ENCODE results near the gene RAB43.
A peak's percentile ranks its signal among the peaks of the same experiment; 100 is the strongest.
"Not testable (repeated sequence)": the region's sequence is repeated elsewhere in the genome, so short reads cannot be mapped to it uniquely, and the experiment has no call there.

RAB43 gene

DNA sequence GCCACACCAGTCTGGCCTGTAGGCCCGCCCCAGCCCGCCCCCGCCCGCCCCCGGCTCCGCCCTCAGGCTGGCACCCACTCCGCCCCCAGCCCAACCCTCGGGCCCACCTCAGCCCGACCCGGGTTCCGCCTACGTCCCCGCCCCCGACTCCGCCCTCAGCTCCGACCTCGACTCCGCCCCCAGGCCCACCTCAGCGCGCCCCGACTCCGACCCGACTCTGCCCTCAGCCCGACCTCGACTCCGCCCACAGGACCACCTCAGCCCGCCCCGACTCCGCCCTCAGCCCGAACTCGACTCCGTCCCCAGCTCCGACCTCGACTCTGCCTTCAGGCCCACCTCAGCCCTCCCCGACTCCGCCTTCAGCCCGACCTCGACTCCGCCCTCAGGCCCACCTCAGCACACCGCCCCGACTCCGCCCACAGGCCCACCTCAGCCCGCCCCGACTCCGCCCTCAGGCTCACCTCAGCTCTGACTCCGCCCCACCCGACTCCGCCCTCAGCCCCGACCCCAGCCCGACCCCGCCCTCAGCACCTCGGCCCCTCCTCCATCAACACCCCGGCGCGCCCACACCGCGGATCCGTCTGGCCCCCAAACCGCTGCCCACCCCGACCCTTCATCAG, at the start of gene RAB43:
RAB43 (minus strand) TSS at position 13 of the 620 bp plus-strand sequence. CDS start 315 bp downstream, outside the sequence.
- peak; percentile 81 for DNase-seq (ENCODE audit: extremely low spot score, insufficient read length, low read depth)
- FAIRE-seq: peak; percentile 84

DNA sequence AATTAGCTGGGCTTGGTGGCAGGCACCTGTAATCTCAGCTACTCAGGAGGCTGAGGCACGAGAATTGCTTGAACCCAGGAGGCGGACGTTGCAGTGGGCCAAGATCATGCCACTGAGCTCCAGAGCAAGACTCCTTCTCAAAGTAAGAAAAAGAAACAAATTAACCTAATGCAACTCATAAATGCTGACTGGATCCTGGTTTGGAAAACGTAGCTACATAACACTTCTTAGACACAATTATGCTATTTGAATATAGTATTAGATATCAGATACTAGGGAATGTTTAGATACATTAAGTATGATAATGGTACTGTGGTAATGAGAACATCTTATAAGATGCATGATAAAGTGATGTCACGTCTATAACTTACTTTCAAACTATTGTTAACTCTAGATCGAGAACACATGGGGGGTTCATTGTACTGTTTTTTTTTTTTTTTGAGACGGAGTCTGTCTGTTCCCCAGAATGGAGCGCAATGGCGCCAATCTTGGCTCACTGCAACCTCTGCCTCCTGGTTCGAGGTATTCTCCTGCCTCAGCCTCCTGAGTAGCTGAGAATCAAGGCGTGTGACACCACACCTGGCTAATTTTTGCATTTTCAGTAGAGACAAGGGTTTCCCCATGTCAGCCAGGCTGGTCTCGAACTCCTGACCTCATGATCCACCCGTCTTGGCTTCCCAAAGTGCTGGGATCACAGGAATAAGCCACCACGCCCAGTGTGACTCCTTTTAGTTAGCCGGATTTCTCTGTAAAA, 45.2 kb upstream of the RAB43 start:
- no peak for DNase-seq (ENCODE audit: extremely low spot score, insufficient read length, low read depth)

DNA sequence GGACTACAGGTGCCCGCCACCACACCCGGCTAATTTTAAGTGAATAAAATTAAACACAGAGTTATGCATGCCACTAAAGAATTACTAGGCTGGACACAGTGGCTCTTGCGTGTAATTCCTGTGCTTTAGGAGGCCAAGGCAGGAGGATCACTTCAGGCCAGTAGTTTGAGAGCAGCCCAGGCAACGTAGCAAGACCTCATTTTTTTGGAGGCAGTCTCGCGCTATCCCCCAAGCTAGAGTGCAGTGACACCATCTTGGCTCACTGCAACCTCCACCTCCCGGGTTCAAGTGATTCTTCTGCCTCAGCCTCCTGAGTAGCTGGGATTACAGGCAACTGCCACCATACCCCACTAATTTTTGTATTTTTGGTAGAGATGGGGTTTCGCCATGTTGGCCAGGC, 44.0 kb upstream of the RAB43 start:
- not testable (repeated sequence) for FAIRE-seq; DNase-seq (ENCODE audit: extremely low spot score, insufficient read length, low read depth)

More for the DNA sequence above, 45.2 kb upstream of the RAB43 start:
- no peak for FAIRE-seq

DNA sequence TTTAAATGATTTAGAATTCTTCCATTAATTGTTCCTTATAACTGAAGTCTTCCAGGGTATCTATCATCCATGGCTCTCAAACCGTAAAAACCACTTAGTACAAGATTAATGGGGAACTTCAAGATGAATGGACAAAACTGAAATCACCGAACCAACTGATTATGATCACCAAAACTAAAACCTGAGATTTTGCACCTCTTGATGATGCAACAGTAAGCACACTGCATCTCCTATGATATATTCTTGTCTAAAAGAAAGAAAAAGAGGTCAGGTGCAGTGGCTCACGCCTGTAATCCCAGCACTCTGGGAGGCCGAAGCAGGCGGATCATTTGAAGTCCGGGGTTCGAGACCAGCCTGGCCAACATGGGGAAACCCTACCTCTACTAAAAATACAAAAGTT, 42.9 kb upstream of the RAB43 start:
- DNase-seq (ENCODE audit: extremely low spot score, insufficient read length, low read depth): no peak
- no peak for FAIRE-seq

DNA sequence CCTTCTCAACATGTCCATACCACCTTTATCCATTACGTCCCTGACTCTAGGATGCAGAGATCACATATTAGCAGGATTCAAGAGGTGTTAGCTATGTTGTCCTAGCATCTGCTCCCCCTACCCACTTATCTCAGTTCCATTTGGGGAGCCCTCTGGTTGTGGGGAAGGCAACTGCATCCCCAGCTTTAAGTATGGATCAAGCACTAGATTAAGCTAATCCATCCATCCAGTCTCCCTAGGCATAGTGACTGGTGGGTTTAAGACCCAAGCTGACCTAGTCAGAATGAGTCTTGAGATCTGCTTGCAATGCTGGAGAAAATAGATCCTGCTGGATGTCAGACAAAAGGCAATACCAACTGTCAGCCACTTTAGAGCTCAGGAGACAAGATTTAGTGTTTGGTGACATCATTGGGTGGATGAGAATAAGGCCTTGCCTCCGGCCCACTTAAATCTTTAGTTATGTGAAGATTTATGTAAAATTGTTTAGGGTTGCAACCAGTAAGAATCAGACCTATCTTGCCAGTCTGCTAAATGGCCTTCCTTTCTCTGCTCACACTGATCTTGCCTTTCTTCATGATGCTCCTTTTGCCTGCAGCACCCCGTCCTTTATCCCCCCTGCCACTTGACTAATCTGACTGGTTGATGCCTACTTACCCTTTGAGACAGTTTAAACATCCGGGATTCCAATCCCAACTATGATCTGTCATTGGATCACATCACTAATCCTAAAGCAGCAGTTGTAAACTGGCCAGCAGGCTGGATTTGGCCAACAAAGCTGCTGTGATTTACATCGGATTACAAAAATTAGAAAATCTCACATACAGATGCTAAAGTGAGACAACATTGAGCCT, 41.4 kb upstream of the RAB43 start:
- DNase-seq (ENCODE audit: extremely low spot score, insufficient read length, low read depth): no peak
- no peak for FAIRE-seq

DNA sequence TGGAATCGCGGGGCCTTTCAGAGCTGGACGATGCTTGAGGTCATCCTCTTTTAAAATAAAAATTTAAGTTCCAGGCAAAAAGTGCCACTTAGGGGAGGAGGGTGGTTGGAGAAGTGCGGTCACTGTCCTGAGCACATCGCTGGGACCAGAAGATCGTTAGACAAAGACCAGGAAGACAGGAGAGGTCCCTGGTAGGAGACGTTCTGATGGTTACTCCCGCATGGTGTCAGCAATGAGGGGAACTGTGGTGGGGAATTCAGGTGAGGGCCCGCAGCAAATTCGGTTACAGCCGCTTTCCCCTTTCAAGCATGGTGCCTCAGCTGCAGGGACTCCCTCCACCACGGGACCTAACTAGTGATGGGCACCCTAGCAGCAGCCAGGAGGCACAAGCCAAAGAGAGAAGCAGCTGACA, 40.3 kb upstream of the RAB43 start:
- FAIRE-seq: no peak
- no peak for DNase-seq (ENCODE audit: extremely low spot score, insufficient read length, low read depth)

DNA sequence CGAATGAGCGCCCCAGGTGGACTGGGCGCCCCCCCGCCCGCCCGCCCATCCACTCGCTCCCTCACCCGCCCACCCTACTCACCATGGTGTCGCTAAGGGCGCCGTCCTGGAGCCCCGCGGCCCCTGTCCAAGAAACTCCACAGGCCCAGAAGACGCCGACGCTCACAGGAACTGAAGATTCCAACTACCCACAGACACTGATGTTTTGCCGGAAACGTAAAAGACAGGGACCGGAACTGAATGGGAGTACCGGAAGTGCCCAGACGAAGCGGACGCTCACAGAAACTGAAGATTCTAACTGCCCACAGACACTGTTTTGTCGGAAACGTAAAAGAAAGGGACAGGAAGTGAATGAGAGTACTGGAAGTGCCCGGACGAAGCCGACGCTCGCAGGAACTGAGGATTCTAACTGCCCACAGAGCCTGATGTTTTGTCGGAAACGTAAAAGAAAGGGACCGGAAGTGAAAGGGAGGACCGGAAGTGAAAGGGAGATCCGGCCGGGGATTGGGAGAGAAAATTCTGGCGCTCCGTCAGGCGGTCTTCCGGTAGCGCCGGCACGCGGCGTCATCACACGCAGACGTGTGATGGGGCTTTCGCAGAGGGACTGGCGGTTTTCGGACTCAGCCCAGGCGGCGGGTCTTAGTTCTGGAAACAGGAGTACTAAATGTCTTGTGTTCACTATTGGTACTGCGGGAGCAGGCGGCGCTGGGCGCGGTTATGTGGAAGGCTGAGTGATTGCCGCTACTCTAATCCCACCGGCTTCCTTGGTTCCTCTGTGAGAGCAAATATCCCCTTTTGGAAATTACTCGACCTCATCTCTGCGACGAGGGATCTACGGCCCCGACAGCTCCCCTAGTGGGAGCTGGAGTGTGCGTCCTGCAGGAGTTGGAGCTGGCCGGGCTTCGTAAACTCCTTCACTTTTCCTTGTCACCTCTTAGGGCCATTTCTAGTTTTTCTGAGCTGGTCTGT, 39.6 kb upstream of the RAB43 start, which contains the start of gene ISY1:
ISY1 (minus strand) TSS at position 173 of the 969 bp plus-strand sequence; CDS start at position 85, 88 bp downstream.
- FAIRE-seq: peak; percentile 94
- peak; percentile 90 for DNase-seq (ENCODE audit: extremely low spot score, insufficient read length, low read depth)

DNA sequence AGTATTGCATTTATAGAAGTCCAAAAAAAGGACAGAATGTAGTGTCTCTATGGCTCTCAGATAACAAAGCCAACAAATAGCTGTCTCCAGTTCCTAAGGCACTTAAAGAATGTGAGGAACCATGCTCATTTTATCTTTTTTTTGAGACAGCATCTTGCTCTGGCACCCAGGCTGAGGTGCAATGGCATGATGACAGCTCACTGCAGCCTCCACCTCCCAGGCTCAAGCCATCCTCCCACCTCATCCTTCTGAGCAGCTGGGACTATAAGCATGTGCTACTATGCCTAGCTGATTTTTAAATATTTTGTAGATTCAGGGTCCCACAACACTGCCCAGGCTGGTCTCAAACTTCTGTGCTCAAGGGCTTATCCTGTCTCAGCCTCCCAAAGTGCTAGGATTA, 23.2 kb upstream of the RAB43 start:
- no peak for FAIRE-seq

DNA sequence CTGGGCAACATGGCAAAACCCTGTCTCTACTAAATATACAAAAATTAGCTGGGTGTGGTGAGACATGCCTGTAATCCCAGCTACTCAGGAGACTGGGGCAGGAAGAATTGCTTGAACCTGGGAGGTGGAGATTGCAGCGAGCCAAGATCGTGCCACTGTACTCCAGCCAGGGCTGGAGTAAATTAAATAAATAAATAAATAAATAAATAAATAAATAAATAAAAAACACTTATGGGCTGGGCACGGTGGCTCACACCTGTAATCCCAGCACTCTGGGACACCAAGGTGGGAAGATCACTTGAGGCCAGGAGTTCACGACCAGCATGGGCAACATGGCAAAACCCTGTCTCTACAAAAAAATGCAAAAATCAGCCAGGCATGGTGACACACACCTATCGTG, 19.4 kb upstream of the RAB43 start:
- DNase-seq (ENCODE audit: extremely low spot score, insufficient read length, low read depth); FAIRE-seq: not testable (repeated sequence)

More for the DNA sequence above, 23.2 kb upstream of the RAB43 start:
- DNase-seq (ENCODE audit: extremely low spot score, insufficient read length, low read depth): no peak

DNA sequence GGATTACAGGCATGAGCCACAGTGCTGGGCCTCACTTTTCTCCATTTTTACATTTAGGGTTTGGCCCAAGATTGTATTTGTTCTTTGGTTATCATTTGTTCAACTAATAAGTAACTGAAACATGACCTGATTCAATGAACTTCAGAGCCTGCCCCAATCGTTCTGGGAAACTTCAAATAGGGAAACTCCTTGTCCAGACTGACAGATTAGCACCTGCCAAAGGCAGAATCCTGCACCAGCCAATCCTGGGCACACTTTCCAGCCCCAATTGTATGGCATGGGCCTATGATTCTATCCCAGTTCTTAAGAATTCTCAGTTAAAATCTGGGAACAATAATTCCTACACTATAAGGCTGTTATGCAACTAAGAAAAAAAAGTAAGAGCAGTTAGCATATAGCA, 18.3 kb upstream of the RAB43 start:
- DNase-seq (ENCODE audit: extremely low spot score, insufficient read length, low read depth) (no peak), FAIRE-seq (no peak)

DNA sequence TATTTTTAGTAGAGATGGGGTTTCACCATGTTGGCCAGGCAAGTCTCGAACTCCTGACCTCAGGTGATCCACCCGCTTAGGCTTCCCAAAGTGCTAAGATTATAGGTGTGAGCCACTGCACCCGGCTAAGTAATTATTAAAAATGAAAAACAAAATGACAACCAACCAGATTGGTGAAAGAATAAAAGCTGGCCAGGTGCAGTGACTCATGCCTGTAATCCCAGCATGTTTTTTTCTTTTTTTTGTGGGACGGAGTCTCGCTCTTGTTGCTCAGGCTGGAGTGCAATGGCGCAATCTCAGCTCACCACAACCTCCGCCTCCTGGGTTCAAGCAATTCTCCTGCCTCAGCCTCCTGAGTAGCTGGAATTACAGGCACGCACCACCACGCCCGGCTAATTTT, 14.7 kb upstream of the RAB43 start:
- not testable (repeated sequence) for DNase-seq (ENCODE audit: extremely low spot score, insufficient read length, low read depth); FAIRE-seq

DNA sequence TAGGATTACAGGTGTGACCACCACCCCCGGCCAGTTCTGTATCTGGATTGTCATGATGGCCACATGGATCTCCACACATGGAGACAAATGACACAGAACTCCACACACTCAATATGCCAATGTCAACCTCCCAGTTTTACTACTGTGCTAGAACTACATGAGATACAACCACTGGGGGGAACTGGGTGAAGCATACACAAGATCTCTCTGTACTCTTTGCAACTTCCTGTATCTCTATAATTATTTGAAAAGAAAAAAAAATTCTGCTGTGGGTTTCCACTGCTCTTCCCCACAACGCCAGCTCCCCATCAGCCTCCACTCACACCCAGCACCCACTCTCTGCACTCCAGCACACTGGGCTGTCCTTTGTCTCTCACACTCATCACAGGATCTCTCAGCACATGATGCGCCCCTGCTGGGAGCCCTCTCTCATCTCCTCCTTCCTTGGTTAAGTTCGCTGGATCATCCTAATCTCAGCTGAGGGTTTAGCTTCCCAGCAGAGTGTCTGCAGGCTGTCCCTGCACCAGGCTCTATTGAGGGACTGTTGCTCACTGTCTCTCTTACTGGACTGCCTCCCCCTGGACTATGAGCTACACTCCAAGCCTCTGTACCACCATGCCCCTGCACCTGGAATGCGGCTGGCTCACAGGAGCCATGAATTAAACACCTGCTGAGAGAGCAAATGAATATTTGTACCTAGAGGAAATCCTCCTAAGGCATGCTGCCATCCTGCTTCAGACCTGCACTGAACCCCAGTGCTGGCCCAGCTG, 10.7 kb upstream of the RAB43 start:
- FAIRE-seq (no peak), DNase-seq (ENCODE audit: extremely low spot score, insufficient read length, low read depth) (no peak)

DNA sequence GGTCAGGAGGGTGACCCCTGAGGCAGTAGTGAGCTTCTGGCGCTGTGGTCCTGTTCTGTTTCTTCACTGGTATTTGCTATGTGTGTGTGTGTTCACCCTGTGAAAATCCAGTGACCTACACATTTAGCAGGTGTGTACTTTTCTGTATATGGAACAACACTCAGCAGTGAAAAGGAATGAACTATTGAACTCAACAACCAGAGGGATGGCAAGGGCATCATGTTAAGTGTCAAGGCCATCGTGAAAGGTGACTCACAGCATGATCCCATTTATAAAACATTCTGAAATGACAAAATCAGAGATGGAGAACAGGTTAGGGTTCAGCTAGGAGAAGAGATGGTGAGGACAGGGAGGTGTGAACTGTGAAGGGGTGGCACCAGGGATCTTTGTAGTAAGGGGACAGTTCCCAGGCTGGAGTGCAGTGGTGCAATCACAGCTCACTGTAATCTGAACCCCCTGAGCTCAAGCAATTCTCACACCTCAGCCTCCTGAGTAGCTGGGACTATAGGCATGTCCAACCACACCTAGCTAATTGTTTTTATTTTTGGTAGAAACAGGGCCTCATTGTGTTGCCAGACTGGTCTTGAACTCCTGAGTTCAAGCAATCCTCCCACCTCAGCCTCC, 10.0 kb upstream of the RAB43 start:
- no peak for FAIRE-seq
- no peak for DNase-seq (ENCODE audit: extremely low spot score, insufficient read length, low read depth)

DNA sequence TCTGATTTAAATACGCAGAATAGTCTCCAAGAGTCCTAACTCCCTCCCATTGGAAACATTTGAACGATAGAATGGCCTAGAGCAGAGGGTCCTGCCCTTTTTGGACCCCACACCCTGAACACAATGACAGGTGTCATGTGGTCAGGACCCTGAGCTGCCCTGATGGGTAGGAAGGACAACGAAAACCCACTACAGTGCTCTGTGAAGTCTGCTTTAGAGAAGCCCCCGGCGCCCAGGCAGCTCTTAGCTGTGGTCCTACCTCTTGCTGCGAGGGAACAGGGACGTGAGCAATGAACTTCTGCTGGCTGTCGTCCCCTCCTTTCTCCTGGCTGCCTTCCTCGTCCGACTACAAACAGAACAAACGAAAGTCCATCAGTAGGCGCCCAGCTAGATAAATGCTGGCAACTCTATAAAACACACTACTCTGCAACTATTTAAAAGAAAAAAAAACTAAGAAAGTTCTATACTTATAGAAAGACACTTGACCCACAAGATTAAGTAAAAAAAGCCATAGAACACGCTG, 8.7 kb upstream of the RAB43 start:
- FAIRE-seq (no peak), DNase-seq (ENCODE audit: extremely low spot score, insufficient read length, low read depth) (no peak)

DNA sequence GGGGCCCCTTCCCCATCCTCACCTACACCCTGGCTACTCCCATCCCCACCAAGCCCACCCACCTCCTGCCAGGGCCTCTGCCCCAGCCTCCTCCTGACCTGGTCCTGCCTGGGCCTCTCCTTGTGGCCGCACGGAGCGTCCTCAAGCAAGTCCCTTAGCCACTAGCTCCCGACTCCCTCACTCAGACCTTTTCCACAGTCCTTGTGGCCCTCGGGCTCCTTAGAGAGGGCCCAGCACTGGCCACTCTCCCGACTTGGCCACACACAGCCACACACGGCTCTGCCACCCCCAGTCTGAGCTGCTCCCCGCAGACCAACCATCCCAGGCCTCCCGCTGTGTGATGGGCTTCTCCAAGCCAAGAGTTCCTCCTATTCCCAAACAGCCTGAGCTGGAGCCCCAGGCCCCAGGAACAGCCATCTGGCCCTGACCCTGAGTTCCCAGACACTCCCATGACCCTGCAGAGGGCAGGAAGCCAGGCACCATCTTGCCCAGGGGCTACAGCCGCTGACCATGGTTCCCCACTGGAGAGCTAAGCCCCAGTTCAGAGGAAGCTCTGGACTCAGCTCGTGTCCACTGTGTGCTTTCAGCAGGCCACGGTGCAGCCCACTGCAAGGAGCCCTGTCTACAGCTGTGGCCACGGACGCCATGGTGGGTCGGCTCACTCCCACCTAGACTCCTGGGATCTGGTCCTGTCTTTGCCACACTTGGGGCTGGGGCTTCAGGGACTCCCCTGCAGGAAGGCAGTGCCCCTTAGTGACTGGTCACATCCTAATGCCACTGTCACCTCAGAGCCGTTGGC, 7.0 kb upstream of the RAB43 start:
- DNase-seq (ENCODE audit: extremely low spot score, insufficient read length, low read depth): no peak
- no peak for FAIRE-seq

DNA sequence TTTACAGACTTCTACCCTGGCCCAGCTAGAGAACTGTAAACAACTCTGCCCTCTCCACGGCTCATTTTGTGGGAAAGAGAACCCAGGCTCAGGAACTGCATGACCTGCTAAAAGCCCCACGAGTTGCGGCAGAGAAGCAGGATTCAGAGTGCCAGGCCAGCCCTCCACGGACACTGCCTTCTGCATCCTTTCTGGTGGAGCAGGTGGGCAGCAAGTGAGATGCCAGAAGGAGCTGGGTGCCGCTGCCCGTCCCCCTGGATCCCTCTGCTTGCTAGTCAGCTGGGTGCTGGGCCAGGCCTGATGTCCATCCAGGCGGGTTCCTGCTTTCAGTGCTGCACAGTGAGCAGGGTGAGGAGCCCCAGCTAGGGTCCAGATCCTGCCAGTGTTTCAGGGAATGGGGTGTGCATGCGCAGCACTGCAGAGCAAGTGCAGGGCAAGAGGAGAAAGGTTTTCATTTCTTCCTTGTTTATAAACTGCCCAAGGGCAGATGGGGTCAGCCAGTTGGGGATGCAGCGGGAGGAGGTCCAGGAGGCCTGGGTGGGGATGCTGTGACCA, 5.2 kb upstream of the RAB43 start:
- FAIRE-seq (no peak), DNase-seq (ENCODE audit: extremely low spot score, insufficient read length, low read depth) (no peak)
